ENCODE measurements around the gene ABCA7. TPM values are rescaled to one million over a fixed set of nuclear protein-coding genes. Genes with fewer than 3 reads are reported as not detected.

The ABCA7 gene
- total RNA-seq, 3 donors from 2014 or later = 23.5 to 25.6 (median 25.6) TPM

- no peaks in the 10 kb centered on the region for H3K36me3 ChIP-seq (ENCODE audit: low read depth)
- peaks cover 18% of the 10 kb centered on the region for H3K4me1 ChIP-seq (ENCODE audit: low read depth)
- TF ChIP-seq CTCF (IDR thresholded peaks at IDR 0.05) = no peak
- H3K4me3 ChIP-seq = no peak overlapping the region
- intact Hi-C loops (cut with DNase I, micrococcal nuclease) = no loop called here
- DNase-seq (peak in 1 of 3 donors; percentile 52), ATAC-seq (no peak)
- no peaks in the 10 kb centered on the region for H3K9me3 ChIP-seq
Observed at GRCh38 chr19:1090731-1091543, 51.0 kb downstream of the ABCA7 start.

- H3K4me3 ChIP-seq = no peak overlapping the region
- H3K9me3 ChIP-seq = no peaks in the 10 kb centered on the region
- ATAC-seq = no peak
- intact Hi-C loops (cut with DNase I, micrococcal nuclease) = no loop called here
- peak in 1 of 3 donors; percentile 53 for DNase-seq
- TF ChIP-seq CTCF (IDR thresholded peaks at IDR 0.05) = no peak
- no peaks in the 10 kb centered on the region for H3K36me3 ChIP-seq (ENCODE audit: low read depth)
- peaks cover 18% of the 10 kb centered on the region for H3K4me1 ChIP-seq (ENCODE audit: low read depth)
Observed at GRCh38 chr19:1091544-1092175, 51.8 kb downstream of the ABCA7 start.

- no peaks in the 10 kb centered on the region for H3K9me3 ChIP-seq
- TF ChIP-seq CTCF (IDR thresholded peaks at IDR 0.05) = no peak
- intact Hi-C loops (cut with DNase I, micrococcal nuclease) = no loop called here
- H3K4me3 ChIP-seq = no peak overlapping the region
- ATAC-seq = no peak
- H3K4me1 ChIP-seq (ENCODE audit: low read depth) = peaks cover 24% of the 10 kb centered on the region
- no peaks in the 10 kb centered on the region for H3K36me3 ChIP-seq (ENCODE audit: low read depth)
- DNase-seq = no peak
Observed at GRCh38 chr19:1093330-1093729, 53.4 kb downstream of the ABCA7 start.

GRCh38 chr19:1093811-1094553 lies 54.1 kb downstream of the ABCA7 start:
- H3K4me1 ChIP-seq (ENCODE audit: low read depth) = peaks cover 29% of the 10 kb centered on the region
- no peak overlapping the region for H3K4me3 ChIP-seq
- intact Hi-C loops (cut with DNase I, micrococcal nuclease) = no loop called here
- ATAC-seq (no peak), DNase-seq (peak in 1 of 3 donors; percentile 44)
- H3K36me3 ChIP-seq (ENCODE audit: low read depth) = no peaks in the 10 kb centered on the region
- TF ChIP-seq CTCF (IDR thresholded peaks at IDR 0.05) = no peak
- no peaks in the 10 kb centered on the region for H3K9me3 ChIP-seq

GRCh38 chr19:1094655-1094977 lies 54.7 kb downstream of the ABCA7 start:
- no peaks in the 10 kb centered on the region for H3K9me3 ChIP-seq
- no peaks in the 10 kb centered on the region for H3K36me3 ChIP-seq (ENCODE audit: low read depth)
- TF ChIP-seq CTCF (IDR thresholded peaks at IDR 0.05) = no peak
- H3K4me1 ChIP-seq (ENCODE audit: low read depth) = peaks cover 31% of the 10 kb centered on the region
- peak overlapping the region; percentile 91 for H3K4me3 ChIP-seq
- DNase-seq (no peak), ATAC-seq (no peak)
- intact Hi-C loops (cut with DNase I, micrococcal nuclease) = no loop called here

Data from mucosa of descending colon (tissue), 3 donors.